Stimulated activated CD4-positive, alpha-beta T cell treated with anti-CD3 and anti-CD28 coated beads, TNF-alpha, amount 100 ng/mL, for 24 hours (primary cell): ENCODE results near the gene PDGFB.

Experiments
- DNase-seq, 3 experiments: peaks; one replicate each; pipeline ENCODE4 v3.0.0-alpha.2; 2020; ENCODE audit warnings: low read depth in 3 of 3

PDGFB gene

GRCh38 chr22:39244496-39245129 lies at the start of gene PDGFB:
Gene PDGFB, minus strand, starts transcription at chr22:39244982. Its CDS starts 1,019 bp downstream, at chr22:39243963.
- no peak for DNase-seq

- no peak for DNase-seq
Observed at GRCh38 chr22:39293766-39294368, 49.1 kb upstream of the PDGFB start.

- DNase-seq = no peak
Observed at GRCh38 chr22:39292561-39293074, 47.8 kb upstream of the PDGFB start.

- DNase-seq = no peak
Observed at GRCh38 chr22:39292031-39292462, 47.3 kb upstream of the PDGFB start.

GRCh38 chr22:39291523-39291922 lies 46.7 kb upstream of the PDGFB start:
- DNase-seq = no peak

- DNase-seq = no peak
Observed at GRCh38 chr22:39290724-39291161, 46.0 kb upstream of the PDGFB start.

GRCh38 chr22:39289975-39290720 lies 45.4 kb upstream of the PDGFB start:
- DNase-seq = no peak

- no peak for DNase-seq
Observed at GRCh38 chr22:39289533-39289932, 44.8 kb upstream of the PDGFB start.

- no peak for DNase-seq
Observed at GRCh38 chr22:39288135-39288898, 43.5 kb upstream of the PDGFB start.

- DNase-seq = no peak
Observed at GRCh38 chr22:39287076-39287725, 42.4 kb upstream of the PDGFB start.

GRCh38 chr22:39284983-39285382 lies 40.2 kb upstream of the PDGFB start:
- DNase-seq = no peak

GRCh38 chr22:39284142-39284980 lies 39.6 kb upstream of the PDGFB start:
- DNase-seq = no peak

- DNase-seq = no peak
Observed at GRCh38 chr22:39283322-39284141, 38.8 kb upstream of the PDGFB start.

GRCh38 chr22:39282645-39283321 lies 38.0 kb upstream of the PDGFB start:
- DNase-seq = no peak

GRCh38 chr22:39281126-39281525 lies 36.3 kb upstream of the PDGFB start:
- no peak for DNase-seq

- no peak for DNase-seq
Observed at GRCh38 chr22:39280250-39280649, 35.5 kb upstream of the PDGFB start.

- DNase-seq = no peak
Observed at GRCh38 chr22:39279170-39279850, 34.5 kb upstream of the PDGFB start.

GRCh38 chr22:39278040-39278439 lies 33.3 kb upstream of the PDGFB start:
- DNase-seq = no peak
